AG20443 (cell line): Measurements from ENCODE around the gene DNMBP.
A peak's percentile ranks its signal among the peaks of the same experiment; 100 is the strongest.

Source experiments
- DNase-seq: peaks from one replicate; pipeline ENCODE4 v3.0.0; 2012; ENCODE audit warnings: low spot score, mixed read lengths

DNMBP gene

DNA sequence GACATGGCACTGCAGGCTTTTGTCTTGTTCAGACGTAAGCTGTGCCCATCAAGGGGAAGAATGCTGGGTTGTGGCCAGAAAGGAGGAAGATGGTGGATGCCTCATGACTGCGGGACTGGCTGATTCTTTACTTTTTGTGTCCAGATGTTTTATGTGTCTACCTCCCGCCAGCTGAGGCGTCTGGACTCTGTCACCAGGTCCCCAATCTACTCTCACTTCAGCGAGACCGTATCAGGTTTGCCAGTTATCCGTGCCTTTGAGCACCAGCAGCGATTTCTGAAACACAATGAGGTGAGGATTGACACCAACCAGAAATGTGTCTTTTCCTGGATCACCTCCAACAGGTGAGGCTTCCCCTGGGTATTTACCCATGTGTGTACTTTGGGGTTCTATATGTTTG lies 173.8 kb downstream of the DNMBP start:
- DNase-seq, result no peak

DNA sequence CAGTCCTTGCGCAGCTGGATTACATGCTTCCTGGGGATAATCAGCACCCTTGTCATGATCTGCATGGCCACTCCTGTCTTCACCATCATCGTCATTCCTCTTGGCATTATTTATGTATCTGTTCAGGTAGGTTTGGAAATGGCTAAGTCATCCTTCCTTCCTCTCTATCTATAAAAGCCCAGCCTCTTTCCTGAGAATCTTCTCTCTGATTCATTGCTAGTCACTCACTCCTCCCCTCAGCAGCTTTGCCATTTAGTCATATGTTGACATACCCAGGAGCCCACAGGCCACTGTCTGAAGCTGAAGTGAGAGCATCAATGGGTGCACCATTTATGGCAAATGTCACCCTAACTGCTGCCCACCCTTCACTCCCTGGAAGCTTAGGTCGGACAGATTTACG lies 175.3 kb downstream of the DNMBP start:
- peak; percentile 84 for DNase-seq

DNA sequence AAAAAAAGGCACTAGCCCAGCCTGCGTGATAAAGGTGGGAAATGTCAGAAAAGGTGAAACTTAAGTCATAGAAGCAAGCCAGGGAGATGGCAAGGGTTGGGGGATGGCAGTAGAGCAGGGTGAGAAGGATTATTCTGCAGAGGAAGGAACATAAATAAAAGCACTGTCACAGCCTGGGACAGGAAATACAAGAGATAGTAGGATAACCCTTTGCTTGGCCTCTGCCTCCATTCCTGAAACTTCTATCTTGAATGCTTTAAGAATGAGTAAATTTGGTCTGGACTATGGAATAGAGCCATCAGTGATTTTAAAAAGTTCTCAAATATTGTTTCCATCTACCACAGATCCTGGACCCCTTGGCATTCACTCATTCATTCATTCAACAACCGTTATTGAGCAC lies 177.3 kb downstream of the DNMBP start:
- DNase-seq, result no peak

DNA sequence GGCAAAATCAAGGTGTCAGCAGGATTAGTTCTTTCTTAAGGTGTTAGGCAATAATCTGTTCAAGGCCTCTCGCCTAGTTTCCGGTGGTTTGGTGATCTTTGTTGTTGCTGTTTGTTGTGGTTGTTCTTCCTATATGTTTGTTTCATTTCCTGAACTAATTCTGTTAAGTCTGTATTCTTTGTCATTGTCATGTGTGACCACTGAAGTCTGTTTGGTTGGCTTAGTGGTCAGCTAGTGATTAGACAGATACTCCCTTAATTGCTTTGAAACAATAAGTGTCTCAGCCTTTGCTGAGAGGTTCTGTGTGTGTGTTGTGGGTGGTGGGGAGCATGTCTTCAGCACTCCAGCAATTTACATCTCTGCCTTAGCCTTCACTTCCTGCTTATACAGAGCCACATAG lies 181.3 kb downstream of the DNMBP start:
- no peak for DNase-seq

DNA sequence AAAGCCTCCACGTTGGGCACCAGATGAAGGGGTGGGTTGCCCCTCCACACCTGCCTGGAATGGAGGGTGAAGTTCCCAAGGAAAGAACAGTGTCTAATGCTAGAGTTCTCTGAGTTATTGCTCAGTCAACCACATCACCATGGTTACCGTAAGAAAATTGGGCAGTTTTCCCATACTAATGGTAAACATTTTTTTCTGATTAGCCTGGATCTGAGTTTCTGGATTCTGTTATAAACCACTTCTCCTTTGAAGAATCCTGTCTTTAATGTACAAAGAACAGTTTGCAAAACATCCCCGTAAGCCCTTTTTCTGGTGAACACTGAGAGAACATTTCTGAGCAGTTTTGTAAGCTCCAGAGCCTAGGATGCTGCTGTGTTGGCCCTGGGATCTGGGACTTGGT lies 181.8 kb downstream of the DNMBP start:
- DNase-seq, result no peak
